ENCODE data around the gene CDO1.

The CDO1 gene

DNA sequence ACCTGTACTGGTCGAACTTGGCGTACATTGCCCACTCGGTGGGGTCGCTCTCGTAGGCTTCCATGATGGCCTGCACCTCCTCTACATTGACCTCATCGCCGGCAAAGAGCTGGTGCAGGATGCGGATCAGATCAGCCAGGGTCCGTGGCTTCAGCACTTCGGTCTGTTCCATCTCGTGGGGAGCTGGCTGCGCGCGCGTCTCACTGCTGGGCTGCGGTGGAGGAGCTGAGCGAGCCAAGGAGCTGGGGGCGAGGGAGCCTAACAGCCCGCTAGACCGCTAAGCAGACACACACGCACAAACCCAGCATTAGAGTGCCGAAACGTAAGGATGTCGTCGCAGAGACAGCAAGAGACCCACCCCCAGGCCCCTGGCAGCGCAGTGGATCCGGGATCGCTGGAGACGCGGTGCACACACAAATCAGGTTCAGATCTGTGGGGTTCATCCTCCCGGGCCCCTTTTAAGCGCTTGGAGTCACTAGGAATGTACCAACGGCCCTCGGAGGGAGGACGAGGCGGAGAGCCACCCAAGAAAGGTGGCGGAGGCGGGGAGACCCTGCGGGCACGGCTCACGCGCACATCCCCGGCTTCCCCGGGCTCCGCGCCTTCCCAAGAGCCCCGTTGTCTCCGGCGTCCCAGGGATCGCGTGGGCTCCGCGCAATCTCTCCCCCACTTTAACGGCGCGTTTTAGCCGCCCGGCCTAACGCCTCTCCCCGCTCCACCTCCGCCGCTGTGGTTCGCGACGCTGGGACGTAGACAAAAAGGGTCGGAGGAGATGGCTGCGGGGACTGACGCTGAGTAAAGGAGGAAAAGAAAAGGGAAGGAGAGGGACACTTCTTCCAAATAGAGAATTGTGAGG, at the start of gene CDO1:
Gene CDO1 (minus strand): TSS at position 434 of the 856 bp plus-strand sequence. CDS start 262 bp downstream, at position 172.
- no peak for DNase-seq

- DNase-seq, result no peak
Measured at GRCh38 chr5:115859378-115859777, 42.9 kb upstream of the CDO1 start.

GRCh38 chr5:115858396-115858795, 41.9 kb upstream of the CDO1 start:
- no peak for DNase-seq

- DNase-seq, result no peak
Measured at GRCh38 chr5:115857626-115858349, 41.3 kb upstream of the CDO1 start.

- no peak for DNase-seq
Measured at GRCh38 chr5:115857057-115857479, 40.6 kb upstream of the CDO1 start.

GRCh38 chr5:115855959-115856358, 39.5 kb upstream of the CDO1 start:
- DNase-seq, result no peak

DNA sequence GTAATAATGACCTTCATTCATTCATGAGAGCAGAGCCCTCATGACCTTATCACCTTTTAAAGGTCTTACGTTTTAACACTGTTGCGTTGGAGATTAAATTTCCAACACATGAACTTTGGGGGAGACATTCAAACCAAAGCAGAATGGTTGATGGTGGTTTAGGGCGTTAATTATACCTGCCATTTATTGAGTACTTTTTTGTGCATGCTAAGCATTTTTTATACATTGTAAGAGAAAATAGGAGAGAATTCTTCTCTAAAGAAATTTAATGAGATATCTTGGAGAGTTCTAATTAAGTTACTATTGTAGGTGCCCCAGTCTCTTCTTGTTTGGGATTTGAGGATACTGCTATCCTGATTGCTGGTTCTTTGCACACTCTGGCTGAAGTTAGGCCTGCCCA, 37.7 kb upstream of the CDO1 start:
- no peak for DNase-seq

- no peak for DNase-seq
Measured at GRCh38 chr5:115850744-115851416, 34.4 kb upstream of the CDO1 start.

DNA sequence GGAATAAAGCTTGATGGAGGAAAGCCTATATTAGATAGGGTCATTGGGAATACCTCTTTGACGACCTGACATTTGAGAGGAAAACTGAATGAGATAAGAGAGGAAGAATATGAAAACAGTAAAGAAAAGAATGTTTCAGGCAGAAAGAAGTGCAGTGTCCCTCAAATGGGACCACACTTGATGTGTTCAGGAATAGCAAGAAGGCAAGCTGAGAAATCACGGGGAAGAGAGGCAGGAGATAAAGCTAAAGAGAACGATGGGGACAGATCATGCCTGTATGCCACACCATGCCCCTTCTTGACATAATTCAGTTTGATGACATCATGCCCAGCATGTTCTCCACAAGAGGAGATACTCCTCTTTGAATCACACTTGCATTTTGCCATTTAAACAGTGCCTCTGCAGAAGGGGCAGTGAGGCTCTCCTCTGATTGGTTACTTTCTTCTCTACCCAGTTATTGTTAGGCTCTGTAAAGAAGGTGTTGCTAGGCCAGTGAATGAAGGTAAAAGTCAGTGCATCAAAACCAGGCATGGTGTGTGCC, 32.9 kb upstream of the CDO1 start:
- DNase-seq, result no peak

- DNase-seq, result no peak
Measured at GRCh38 chr5:115847290-115847689, 30.8 kb upstream of the CDO1 start.

DNA sequence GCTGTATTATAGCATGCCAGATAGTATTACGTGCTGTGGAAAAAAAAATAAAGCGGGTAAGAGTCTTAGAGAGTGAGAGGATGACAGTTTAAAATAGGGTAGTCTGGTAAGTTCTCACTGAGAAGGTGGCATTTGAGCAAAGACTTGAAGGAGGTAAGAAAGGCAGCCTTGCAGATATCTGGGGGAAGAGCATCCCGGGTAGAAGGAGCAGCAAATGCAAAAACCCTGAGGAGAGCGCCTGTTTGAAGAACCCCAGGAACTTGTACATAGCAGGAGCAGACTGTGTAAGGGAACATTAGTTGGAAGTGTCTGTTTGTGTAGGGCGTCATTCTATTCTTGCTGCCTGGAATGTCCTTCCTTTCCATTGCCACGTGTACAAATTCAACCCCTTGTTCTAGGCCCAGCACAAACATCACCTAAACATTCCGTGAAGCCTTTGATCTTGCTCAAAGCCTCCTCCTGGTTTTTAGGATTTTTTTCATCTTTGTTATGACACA, 27.9 kb upstream of the CDO1 start:
- no peak for DNase-seq

GRCh38 chr5:115843444-115844130, 27.1 kb upstream of the CDO1 start:
- DNase-seq, result no peak

DNA sequence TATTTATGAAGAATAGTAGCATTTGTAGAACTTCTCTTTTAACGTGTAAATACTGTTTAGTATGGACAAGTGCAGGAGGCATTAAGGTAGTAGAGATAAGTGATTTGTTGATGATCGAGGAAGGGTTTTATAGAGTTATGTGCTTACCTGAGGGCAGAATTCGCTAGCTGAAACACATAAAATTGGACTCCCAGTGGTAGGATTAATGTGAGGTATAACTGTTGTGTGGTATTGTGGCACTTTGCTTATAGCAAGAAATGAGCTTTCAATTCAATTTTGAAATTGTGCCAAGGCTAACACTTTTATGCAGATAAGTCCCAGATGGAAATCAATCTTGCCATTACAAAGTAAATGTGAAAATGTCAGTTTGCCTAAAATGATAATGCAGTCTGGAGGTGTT, 26.5 kb upstream of the CDO1 start:
- no peak for DNase-seq

DNA sequence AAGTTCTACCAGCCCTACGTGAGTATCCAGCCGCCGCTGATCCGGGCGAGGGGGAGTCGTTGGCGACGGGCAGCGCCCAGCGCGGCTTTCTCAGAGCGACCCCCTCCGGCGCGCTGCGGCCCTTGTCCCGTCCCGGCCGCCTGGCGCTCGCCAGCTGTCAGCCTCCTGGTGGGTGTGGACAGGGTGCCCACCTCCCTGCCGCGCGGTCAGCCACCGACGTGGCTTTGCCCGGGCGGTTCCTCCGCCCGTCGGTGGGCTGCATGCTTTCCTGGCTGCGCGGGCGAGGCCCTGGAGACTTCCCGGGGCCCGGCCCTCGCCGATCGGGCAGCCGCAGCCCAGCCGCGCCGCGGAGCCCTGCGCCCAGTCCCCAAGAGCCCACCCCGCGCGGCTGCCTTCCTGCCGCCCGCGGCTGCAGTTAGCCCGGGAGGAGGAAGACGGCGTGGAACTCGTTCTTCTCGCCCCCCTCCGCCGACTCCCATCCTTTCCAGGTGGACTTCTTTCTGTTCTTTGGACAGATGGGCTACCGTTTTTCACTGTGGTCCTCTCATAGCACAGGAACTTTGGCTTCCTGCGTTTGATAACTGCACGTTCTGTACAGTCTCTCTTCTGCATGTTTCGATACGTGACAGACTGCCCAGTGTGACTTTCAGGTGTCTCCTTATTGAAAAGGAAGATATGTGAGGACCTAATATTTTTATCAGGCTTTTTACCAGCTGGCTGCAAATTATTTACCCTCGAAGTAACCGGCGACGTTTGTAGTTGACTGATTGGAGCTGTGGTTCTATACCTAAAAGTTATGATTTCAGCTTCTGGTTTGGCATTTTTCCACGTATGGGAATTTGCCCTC, 25.9 kb upstream of the CDO1 start:
- no peak for DNase-seq

GRCh38 chr5:115841382-115842088, 25.1 kb upstream of the CDO1 start, which contains the start of the genes AP3S1 and ATG12:
AP3S1 (plus strand) TSS chr5:115841935; CDS start chr5:115842038, 103 bp downstream.
ATG12 (minus strand) TSS chr5:115841565; CDS start chr5:115841552, 13 bp downstream.
- DNase-seq, result peak; percentile 89

GRCh38 chr5:115840873-115841272, 24.4 kb upstream of the CDO1 start:
- no peak for DNase-seq

DNA sequence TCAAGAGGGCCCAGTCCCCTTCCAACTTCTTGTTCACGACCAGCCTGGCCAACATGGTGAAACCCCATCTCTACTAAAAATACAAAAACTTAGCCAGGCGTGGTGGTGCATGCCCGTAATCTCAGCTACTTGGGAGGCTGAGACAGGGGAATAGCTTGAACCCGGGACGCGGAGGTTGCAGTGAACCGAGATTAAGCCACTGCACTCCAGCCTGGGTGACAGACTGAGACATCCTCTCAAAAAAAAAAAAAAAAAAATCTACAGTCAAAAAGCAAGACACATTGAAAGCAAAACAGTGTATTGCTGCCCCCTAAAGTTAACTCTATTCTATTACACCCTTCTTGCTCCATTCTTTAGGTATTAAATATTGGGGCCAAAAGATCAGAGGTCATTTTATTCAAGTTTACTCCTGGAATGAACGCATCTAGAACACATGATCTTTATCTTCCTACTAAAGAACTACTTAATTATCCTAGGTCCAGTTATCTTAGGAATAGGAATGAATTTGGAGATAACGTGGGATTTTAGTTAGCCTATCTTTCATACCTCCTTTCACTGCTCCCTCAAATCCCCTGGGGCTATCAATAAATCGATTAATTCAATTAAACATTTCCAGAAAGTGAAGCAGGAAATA, 22.5 kb upstream of the CDO1 start:
- peak; percentile 27 for DNase-seq

- no peak for DNase-seq
Measured at GRCh38 chr5:115835481-115835880, 19.0 kb upstream of the CDO1 start.

- peak; percentile 41 for DNase-seq
Measured at GRCh38 chr5:115831163-115831768, 14.8 kb upstream of the CDO1 start.

DNA sequence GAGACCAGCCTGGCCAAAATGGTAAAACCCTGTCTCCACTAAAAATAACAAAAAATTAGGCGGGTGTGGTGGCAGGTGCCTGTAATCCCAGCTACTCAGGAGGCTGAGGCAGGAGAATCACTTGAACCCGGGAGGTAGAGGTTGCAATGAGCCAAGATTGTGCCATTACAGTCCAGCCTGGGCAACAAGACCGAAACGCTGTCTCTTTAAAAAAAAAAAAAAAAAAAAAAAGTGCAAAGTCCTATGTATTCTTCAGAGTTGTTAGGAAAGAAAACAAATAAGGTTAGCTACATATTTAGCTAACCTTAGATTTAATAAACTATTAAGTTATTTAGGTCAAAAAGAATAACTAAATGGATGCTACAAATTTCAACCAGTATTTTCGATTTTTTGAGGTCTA, 13.5 kb upstream of the CDO1 start:
- no peak for DNase-seq
